Measurements from ENCODE around the gene ADD3. TPM values are rescaled to one million over a fixed set of nuclear protein-coding genes. Genes with fewer than 3 reads are reported as not detected.

The ADD3 gene
- total and polyA plus RNA-seq, 2 experiments from 2014 or later: 133 to 1,101 TPM

- no peak for TF ChIP-seq EZH2 (IDR thresholded peaks at IDR 0.05; ENCODE audit: insufficient read depth, poor library complexity, severe bottlenecking)
- no peak for TF ChIP-seq EZH2phosphoT487 (IDR thresholded peaks at IDR 0.05; ENCODE audit: insufficient read depth, low read depth)
- Histone ChIP-seq H3K36me3 (ENCODE audit: low read depth) (no peaks in the 10 kb centered on the region), H3K27ac (no peak overlapping the region), H3F3A (ENCODE audit: insufficient read depth) (peaks cover 32% of the 10 kb centered on the region), H2AFZ (peak overlapping the region; percentile 45), H3K9ac (no peak overlapping the region), H3K27me3 (replicated peaks; ENCODE audit: insufficient read depth) (no peaks in the 10 kb centered on the region), H4K20me1 (ENCODE audit: insufficient read depth) (no peaks in the 10 kb centered on the region), H3K9me2 (ENCODE audit: insufficient read depth) (no peaks in the 10 kb centered on the region), H3K9me3 (ENCODE audit: low read depth) (no peaks in the 10 kb centered on the region), H3K4me1 (ENCODE audit: insufficient read depth) (peaks cover 29% of the 10 kb centered on the region), H3K4me3 (no peak overlapping the region), H3K4me2 (ENCODE audit: unreplicated experiment) (peak overlapping the region; percentile 37), H3K79me2 (ENCODE audit: insufficient read depth) (no peaks in the 10 kb centered on the region)
- in situ Hi-C loops (cut with MboI): no loop called here
- WGBS, 2 experiments (ENCODE audit: low coverage in 1 of 2, low lambda C conversion rate in 2 of 2, missing lambda C conversion rate in 2 of 2): 89 to 96% methylated on average over 3 of the region's 3 CpGs
- no peak for DNase-seq
These were observed 11.0 kb upstream of the ADD3 start for GRCh38 chr10:109996766-109997171.

- H3K4me3 ChIP-seq: no peak overlapping the region
- no peaks in the 10 kb centered on the region for H4K20me1 ChIP-seq (ENCODE audit: insufficient read depth)
- in situ Hi-C loops (cut with MboI): no loop called here
- no peak overlapping the region for H3K4me2 ChIP-seq (ENCODE audit: unreplicated experiment)
- no peaks in the 10 kb centered on the region for H3K27me3 ChIP-seq (replicated peaks; ENCODE audit: insufficient read depth)
- H3K9me3 ChIP-seq (ENCODE audit: low read depth): no peaks in the 10 kb centered on the region
- H3K9me2 ChIP-seq (ENCODE audit: insufficient read depth): no peaks in the 10 kb centered on the region
- no peaks in the 10 kb centered on the region for H3K79me2 ChIP-seq (ENCODE audit: insufficient read depth)
- no peak for TF ChIP-seq EZH2 (IDR thresholded peaks at IDR 0.05; ENCODE audit: insufficient read depth, poor library complexity, severe bottlenecking)
- TF ChIP-seq EZH2phosphoT487 (IDR thresholded peaks at IDR 0.05; ENCODE audit: insufficient read depth, low read depth): no peak
- no peaks in the 10 kb centered on the region for H3K36me3 ChIP-seq (ENCODE audit: low read depth)
- no peak for DNase-seq
- H3K4me1 ChIP-seq (ENCODE audit: insufficient read depth): peaks cover 24% of the 10 kb centered on the region
- H3K9ac ChIP-seq: no peak overlapping the region
- H2AFZ ChIP-seq: no peak overlapping the region
- peaks cover 27% of the 10 kb centered on the region for H3F3A ChIP-seq (ENCODE audit: insufficient read depth)
- WGBS, 2 experiments (ENCODE audit: low coverage in 1 of 2, low lambda C conversion rate in 2 of 2, missing lambda C conversion rate in 2 of 2): 90 to 94% methylated on average over 2 of the region's 2 CpGs
- no peak overlapping the region for H3K27ac ChIP-seq
These were observed 10.6 kb upstream of the ADD3 start for GRCh38 chr10:109997233-109997632.

- Histone ChIP-seq H3K9me3 (ENCODE audit: low read depth) (no peaks in the 10 kb centered on the region), H3K9ac (no peak overlapping the region), H3K79me2 (ENCODE audit: insufficient read depth) (no peaks in the 10 kb centered on the region), H3K4me3 (no peak overlapping the region), H3K4me1 (ENCODE audit: insufficient read depth) (peaks cover 12% of the 10 kb centered on the region), H3K27ac (no peak overlapping the region), H3K4me2 (ENCODE audit: unreplicated experiment) (no peak overlapping the region), H3K9me2 (ENCODE audit: insufficient read depth) (no peaks in the 10 kb centered on the region), H4K20me1 (ENCODE audit: insufficient read depth) (no peaks in the 10 kb centered on the region), H2AFZ (no peak overlapping the region), H3K36me3 (ENCODE audit: low read depth) (no peaks in the 10 kb centered on the region), H3K27me3 (replicated peaks; ENCODE audit: insufficient read depth) (no peaks in the 10 kb centered on the region), H3F3A (ENCODE audit: insufficient read depth) (peaks cover 15% of the 10 kb centered on the region)
- TF ChIP-seq EZH2 (IDR thresholded peaks at IDR 0.05; ENCODE audit: insufficient read depth, poor library complexity, severe bottlenecking) (no peak), EZH2phosphoT487 (IDR thresholded peaks at IDR 0.05; ENCODE audit: insufficient read depth, low read depth) (no peak)
- WGBS, 2 experiments (ENCODE audit: low coverage in 1 of 2, low lambda C conversion rate in 2 of 2, missing lambda C conversion rate in 2 of 2): 8 to 27% methylated on average over 1 of the region's 1 CpG
- in situ Hi-C loops (cut with MboI): no loop called here
- DNase-seq: no peak
These were observed 9.3 kb upstream of the ADD3 start for GRCh38 chr10:109998513-109998912.

DNA sequence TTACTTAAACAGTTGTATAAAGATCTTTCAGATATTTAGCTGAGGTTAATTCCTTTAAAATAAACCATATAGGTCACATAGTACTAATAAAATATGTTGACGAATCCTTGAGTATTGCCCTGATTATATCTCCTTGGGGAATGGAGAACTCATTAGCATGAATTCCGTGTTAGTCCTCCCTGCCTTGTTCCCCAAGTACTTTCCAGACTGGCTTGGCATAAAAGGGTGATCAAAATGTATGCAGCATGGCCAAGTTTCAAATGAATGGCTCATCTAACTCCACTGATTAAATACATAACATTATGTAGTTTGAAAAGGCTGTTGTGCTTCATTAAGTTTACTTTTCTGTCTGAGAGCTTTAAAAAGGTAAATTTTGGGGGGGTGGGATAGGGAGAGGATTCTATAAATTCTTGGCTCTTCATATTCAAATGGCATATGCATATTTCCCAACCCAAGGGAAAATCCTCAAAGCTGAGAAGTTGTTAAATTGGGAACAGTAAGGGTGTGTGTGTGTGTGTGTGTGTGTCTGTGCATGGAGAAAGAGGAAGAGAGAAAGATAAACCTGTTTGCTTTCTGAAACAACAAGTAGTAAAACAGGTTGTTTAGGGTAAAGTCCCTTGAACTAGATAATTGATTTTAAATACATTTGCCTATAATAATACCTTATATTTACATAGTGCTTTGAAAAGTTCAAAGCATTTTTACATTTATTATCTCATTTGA is 4.8 kb upstream of the ADD3 start:
- in situ Hi-C loops (cut with MboI): no loop called here

More for the DNA sequence above, 4.8 kb upstream of the ADD3 start:
- H3K4me2 ChIP-seq (ENCODE audit: unreplicated experiment): no peak overlapping the region
- H3K9me3 ChIP-seq (ENCODE audit: low read depth): no peaks in the 10 kb centered on the region
- 61 to 64% methylated on average over 2 of the region's 2 CpGs for WGBS, 2 experiments (ENCODE audit: low coverage in 1 of 2, low lambda C conversion rate in 2 of 2, missing lambda C conversion rate in 2 of 2)
- TF ChIP-seq EZH2 (IDR thresholded peaks at IDR 0.05; ENCODE audit: insufficient read depth, poor library complexity, severe bottlenecking): no peak
- no peak for TF ChIP-seq EZH2phosphoT487 (IDR thresholded peaks at IDR 0.05; ENCODE audit: insufficient read depth, low read depth)
- H3K9me2 ChIP-seq (ENCODE audit: insufficient read depth): no peaks in the 10 kb centered on the region
- H3K4me3 ChIP-seq: no peak overlapping the region
- H3F3A ChIP-seq (ENCODE audit: insufficient read depth): peaks cover 15% of the 10 kb centered on the region
- no peak overlapping the region for H3K9ac ChIP-seq
- H3K79me2 ChIP-seq (ENCODE audit: insufficient read depth): 0 out of 2 replicates have a peak, but pooled peaks cover under 1% of the 10 kb centered on the region
- no peak overlapping the region for H2AFZ ChIP-seq
- no peaks in the 10 kb centered on the region for H3K36me3 ChIP-seq (ENCODE audit: low read depth)
- H3K27ac ChIP-seq: no peak overlapping the region
- peaks cover 6% of the 10 kb centered on the region; the same call in 1 of the 2 replicates for H3K4me1 ChIP-seq (ENCODE audit: insufficient read depth)
- H4K20me1 ChIP-seq (ENCODE audit: insufficient read depth): no peaks in the 10 kb centered on the region
- H3K27me3 ChIP-seq (replicated peaks; ENCODE audit: insufficient read depth): no peaks in the 10 kb centered on the region
- DNase-seq: no peak

All from GM23248 (cell line).